MM.1S (cell line): ENCODE results near the gene KLHL2.

ENCODE experiments used
- EZH2 ChIP-seq: fragments of 300-600 bp; sonication (generic); optimal IDR thresholded peaks from 2 replicates; pipeline ENCODE3; 2017; ENCODE audit warnings: low read depth, mild to moderate bottlenecking, antibody characterized with exemption, low read length, mixed read lengths
- EZH2phosphoT487 ChIP-seq: fragments of 300-600 bp; sonication (generic); IDR thresholded peaks from 2 replicates; pipeline ENCODE4 v1.6.1; 2018; ENCODE audit warnings: antibody characterized with exemption, low read length
- TF ChIP-seq, protein P1 (sequence below): fragments of 300-600 bp; sonication (generic); IDR thresholded peaks from 2 replicates; pipeline ENCODE4 v1.5.1; 2016; ENCODE audit warnings: antibody characterized with exemption, low read length, mixed read lengths

DNA sequence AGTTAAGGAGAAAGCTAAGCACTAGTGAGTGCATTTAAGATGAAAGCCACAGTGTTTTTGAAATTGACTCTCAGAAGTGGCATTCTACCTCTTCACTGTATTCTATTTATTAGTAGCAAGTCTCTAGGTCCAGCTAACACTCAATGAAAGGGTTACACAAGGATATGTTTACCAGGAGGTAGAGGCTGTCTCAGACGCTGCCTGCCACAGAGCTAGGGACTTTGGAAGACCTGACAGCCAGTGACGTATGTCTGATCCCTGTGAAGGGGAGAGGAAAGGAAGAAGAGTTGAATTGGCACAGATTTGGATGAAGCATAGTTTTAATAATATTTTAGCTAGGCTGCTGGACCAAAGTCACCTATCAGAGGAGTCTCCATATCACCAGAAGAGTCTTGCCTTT lies 36.5 kb upstream of the KLHL2 start:
- TF ChIP-seq, protein P1, sequence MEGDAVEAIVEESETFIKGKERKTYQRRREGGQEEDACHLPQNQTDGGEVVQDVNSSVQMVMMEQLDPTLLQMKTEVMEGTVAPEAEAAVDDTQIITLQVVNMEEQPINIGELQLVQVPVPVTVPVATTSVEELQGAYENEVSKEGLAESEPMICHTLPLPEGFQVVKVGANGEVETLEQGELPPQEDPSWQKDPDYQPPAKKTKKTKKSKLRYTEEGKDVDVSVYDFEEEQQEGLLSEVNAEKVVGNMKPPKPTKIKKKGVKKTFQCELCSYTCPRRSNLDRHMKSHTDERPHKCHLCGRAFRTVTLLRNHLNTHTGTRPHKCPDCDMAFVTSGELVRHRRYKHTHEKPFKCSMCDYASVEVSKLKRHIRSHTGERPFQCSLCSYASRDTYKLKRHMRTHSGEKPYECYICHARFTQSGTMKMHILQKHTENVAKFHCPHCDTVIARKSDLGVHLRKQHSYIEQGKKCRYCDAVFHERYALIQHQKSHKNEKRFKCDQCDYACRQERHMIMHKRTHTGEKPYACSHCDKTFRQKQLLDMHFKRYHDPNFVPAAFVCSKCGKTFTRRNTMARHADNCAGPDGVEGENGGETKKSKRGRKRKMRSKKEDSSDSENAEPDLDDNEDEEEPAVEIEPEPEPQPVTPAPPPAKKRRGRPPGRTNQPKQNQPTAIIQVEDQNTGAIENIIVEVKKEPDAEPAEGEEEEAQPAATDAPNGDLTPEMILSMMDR, result no peak
- TF ChIP-seq EZH2phosphoT487, result no peak
- no peak for TF ChIP-seq EZH2
